LNCAP (cell line): ENCODE data around the gene SUSD6.

Experiments
- CTCF ChIP-seq: fragments of 450-650 bp; IDR thresholded peaks from 2 replicates; pipeline ENCODE4 v1.5.1; 2017; ENCODE audit warnings: mild to moderate bottlenecking

Gene SUSD6

GRCh38 chr14:69682621-69683263, 71.3 kb downstream of the SUSD6 start:
- TF ChIP-seq CTCF: no peak

- no peak for TF ChIP-seq CTCF
These were observed 72.6 kb downstream of the SUSD6 start for GRCh38 chr14:69683971-69684370.

- no peak for TF ChIP-seq CTCF
These were observed 73.2 kb downstream of the SUSD6 start for GRCh38 chr14:69684461-69685217.

- no peak for TF ChIP-seq CTCF
These were observed 73.8 kb downstream of the SUSD6 start for GRCh38 chr14:69685218-69685616.

GRCh38 chr14:69685716-69686115, 74.3 kb downstream of the SUSD6 start:
- no peak for TF ChIP-seq CTCF

GRCh38 chr14:69687606-69688298, 76.4 kb downstream of the SUSD6 start:
- no peak for TF ChIP-seq CTCF

GRCh38 chr14:69688299-69688649, 76.9 kb downstream of the SUSD6 start:
- TF ChIP-seq CTCF: no peak
